Astrocyte of the spinal cord (primary cell): ENCODE measurements around the gene ASTN2.

Source experiments
- DNase-seq: peaks from one replicate; pipeline ENCODE4 v3.0.0; 2011; ENCODE audit warnings: low read depth, low spot score
- H3K4me3 ChIP-seq: 2 replicates; pipeline ENCODE4 v1.5.1; 2011; ENCODE audit warnings: low read depth, mild to moderate bottlenecking, low read length, moderate library complexity
- in situ Hi-C: cut with HindIII; loops from 2 replicates; pipeline ENCODE4 v1.10.0; 2017; ENCODE audit warnings: low sequenced_read_pairs
- TF ChIP-seq, protein P1 (sequence below): IDR thresholded peaks from 2 replicates; pipeline ENCODE4 v1.5.1; 2012; ENCODE audit warnings: low read depth, mild to moderate bottlenecking, low read length, inconsistent platforms

The ASTN2 gene

DNA sequence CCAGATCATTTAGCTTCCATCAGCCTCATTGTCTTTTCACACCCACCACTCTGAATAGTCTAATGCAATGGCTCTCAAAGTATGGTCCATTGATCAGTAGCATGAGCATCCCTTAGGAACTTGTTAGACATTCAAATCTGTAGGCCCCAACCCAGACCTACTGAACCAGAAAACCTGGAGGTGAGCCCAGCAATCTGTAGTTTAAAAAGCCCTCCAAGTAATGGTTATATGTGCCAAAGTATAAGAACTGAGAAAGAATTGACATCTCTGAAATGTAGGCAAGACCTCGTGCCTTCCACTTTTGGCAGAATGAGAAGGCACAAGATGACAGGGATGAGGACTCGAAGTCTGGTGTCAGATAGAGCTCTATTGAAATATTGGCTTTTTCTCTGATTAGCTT lies 460.1 kb downstream of the ASTN2 start:
- in situ Hi-C loops, result no loop called here
- DNase-seq, result no peak
- no peak overlapping the region for H3K4me3 ChIP-seq
- TF ChIP-seq, protein P1, sequence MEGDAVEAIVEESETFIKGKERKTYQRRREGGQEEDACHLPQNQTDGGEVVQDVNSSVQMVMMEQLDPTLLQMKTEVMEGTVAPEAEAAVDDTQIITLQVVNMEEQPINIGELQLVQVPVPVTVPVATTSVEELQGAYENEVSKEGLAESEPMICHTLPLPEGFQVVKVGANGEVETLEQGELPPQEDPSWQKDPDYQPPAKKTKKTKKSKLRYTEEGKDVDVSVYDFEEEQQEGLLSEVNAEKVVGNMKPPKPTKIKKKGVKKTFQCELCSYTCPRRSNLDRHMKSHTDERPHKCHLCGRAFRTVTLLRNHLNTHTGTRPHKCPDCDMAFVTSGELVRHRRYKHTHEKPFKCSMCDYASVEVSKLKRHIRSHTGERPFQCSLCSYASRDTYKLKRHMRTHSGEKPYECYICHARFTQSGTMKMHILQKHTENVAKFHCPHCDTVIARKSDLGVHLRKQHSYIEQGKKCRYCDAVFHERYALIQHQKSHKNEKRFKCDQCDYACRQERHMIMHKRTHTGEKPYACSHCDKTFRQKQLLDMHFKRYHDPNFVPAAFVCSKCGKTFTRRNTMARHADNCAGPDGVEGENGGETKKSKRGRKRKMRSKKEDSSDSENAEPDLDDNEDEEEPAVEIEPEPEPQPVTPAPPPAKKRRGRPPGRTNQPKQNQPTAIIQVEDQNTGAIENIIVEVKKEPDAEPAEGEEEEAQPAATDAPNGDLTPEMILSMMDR, result no peak

DNA sequence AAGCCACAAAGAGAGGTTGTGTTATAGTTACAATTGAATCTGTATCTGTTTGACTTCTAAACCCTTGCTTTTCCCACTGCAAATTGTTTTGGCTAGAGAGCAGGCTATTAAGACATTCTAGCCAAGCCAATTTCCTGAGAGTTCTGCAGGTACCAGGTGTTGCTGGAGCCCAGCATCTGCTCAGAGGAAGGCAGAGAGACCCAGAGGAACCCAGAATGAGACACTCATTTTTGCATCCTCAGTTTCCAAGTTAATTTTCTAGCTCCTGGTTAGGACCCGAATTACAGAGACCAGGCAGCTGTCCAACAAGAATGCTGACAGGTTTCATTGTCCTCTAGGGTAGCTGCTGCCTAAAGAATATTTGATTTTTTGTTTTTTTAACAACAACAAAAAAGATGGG lies 461.6 kb downstream of the ASTN2 start:
- in situ Hi-C loops, result no loop called here
- DNase-seq, result no peak
- H3K4me3 ChIP-seq, result no peak overlapping the region
- TF ChIP-seq, protein P1, result no peak

- H3K4me3 ChIP-seq, result no peak overlapping the region
- TF ChIP-seq, protein P1, result no peak
- in situ Hi-C loops, result no loop called here
- DNase-seq, result no peak
These were observed 462.4 kb downstream of the ASTN2 start for GRCh38 chr9:116952436-116952810.

- TF ChIP-seq, protein P1, result no peak
- in situ Hi-C loops, result no loop called here
- no peak overlapping the region for H3K4me3 ChIP-seq
- peak; percentile 82 for DNase-seq
These were observed 463.0 kb downstream of the ASTN2 start for GRCh38 chr9:116951588-116952435.

GRCh38 chr9:116945817-116946216 lies 469.0 kb downstream of the ASTN2 start:
- in situ Hi-C loops, result no loop called here
- TF ChIP-seq, protein P1, result no peak
- no peak overlapping the region for H3K4me3 ChIP-seq
- no peak for DNase-seq

GRCh38 chr9:116944714-116945534 lies 469.9 kb downstream of the ASTN2 start:
- no peak for DNase-seq
- TF ChIP-seq, protein P1, result no peak
- in situ Hi-C loops, result no loop called here
- no peak overlapping the region for H3K4me3 ChIP-seq
